B cell (primary cell): ENCODE results near the gene ARHGAP31. TPM values are rescaled to one million over a fixed set of nuclear protein-coding genes. Genes with fewer than 3 reads are reported as not detected.

Experiments
- ATAC-seq: fragments of 200-7000 bp; cut with Tn5 transposase; one replicate; pipeline ENCODE4 v1.10.0; 2021; ENCODE audit warnings: low read depth, mild to moderate bottlenecking, moderate number of reproducible peaks, moderate library complexity
- CTCF ChIA-PET: fragments of 350-600 bp; sonication (Branson Sonifier 250); formaldehyde crosslinking; loops from one replicate; lab custom pipeline; 2021; ENCODE audit warnings: antibody characterized with exemption, inconsistent platforms; lab: Charles Lee
- POLR2A ChIA-PET: fragments of 350-600 bp; sonication (Branson Sonifier 250); formaldehyde crosslinking; loops from one replicate; lab custom pipeline; 2021; ENCODE audit warnings: antibody characterized with exemption; lab: Charles Lee
- DNase-seq: peaks from one replicate; pipeline ENCODE4 v3.0.0; 2013
- H2AFZ ChIP-seq: 2 replicates; pipeline ENCODE4 v1.6.1; 2012; ENCODE audit warnings: mild to moderate bottlenecking, low read depth, low read length; ENCODE audit not compliant: insufficient read depth, poor library complexity, severe bottlenecking
- H3K27ac ChIP-seq, 2 donors: 1 replicate in 1 of 2; 2 replicates in 1 of 2; pipeline ENCODE4 v1.5.1; 2012 to 2013; ENCODE audit warnings: low read length in 2 of 2, mild to moderate bottlenecking in 2 of 2, moderate library complexity in 1 of 2
- H3K27me3 ChIP-seq, 4 experiments: fragments of 200-600 bp in 1 of 4; sonication (generic) in 1 of 4; replicated peaks in 1 of 4; 1 replicate in 2 of 4; 2 replicates in 2 of 4; pipeline versions ENCODE4 v1.6.1 to v1.7.0; 2013 to 2016; ENCODE audit warnings: low read length in 3 of 4, mild to moderate bottlenecking in 2 of 4, mixed read lengths in 1 of 4, moderate library complexity in 1 of 4; ENCODE audit not compliant: insufficient read depth in 4 of 4, control insufficient read depth in 3 of 4; ENCODE audit errors: control extremely low read depth in 1 of 4
- H3K36me3 ChIP-seq, 2 experiments: replicated peaks in 1 of 2; 1 replicate in 1 of 2; 2 replicates in 1 of 2; pipeline versions ENCODE4 v1.6.1 to v1.7.1; 2013; ENCODE audit warnings: low read length in 1 of 2; ENCODE audit not compliant: insufficient read depth in 2 of 2, control insufficient read depth in 1 of 2; ENCODE audit errors: control extremely low read depth in 1 of 2, extremely low read depth in 1 of 2
- H3K4me1 ChIP-seq, 2 donors: fragments of 200-600 bp in 1 of 2; sonication (generic) in 1 of 2; 1 replicate in 1 of 2; 2 replicates in 1 of 2; pipeline versions ENCODE4 v1.5.1 to v1.6.1; 2013 to 2017; ENCODE audit warnings: low read length in 2 of 2; ENCODE audit not compliant: control insufficient read depth in 2 of 2, insufficient read depth in 2 of 2
- H3K4me2 ChIP-seq: replicated peaks from 2 replicates; pipeline ENCODE3; 2012; ENCODE audit warnings: mild to moderate bottlenecking, low read depth, low read length; ENCODE audit not compliant: poor library complexity, severe bottlenecking
- H3K4me3 ChIP-seq, 5 experiments: fragments of 200-600 bp in 1 of 5; sonication (generic) in 1 of 5; 1 replicate in 3 of 5; 2 replicates in 2 of 5; pipeline versions ENCODE4 v1.5.1 to v1.7.0; 2011 to 2016; ENCODE audit warnings: low read length in 4 of 5, mild to moderate bottlenecking in 4 of 5, low read depth in 2 of 5, control low read depth in 1 of 5, moderate library complexity in 1 of 5; ENCODE audit not compliant: insufficient read depth in 1 of 5; ENCODE audit errors: control extremely low read depth in 1 of 5, extremely low read depth in 1 of 5
- H3K79me2 ChIP-seq: fragments of 200-600 bp; sonication (generic); one replicate; pipeline ENCODE4 v1.6.0; 2016; ENCODE audit warnings: low read length; ENCODE audit not compliant: control insufficient read depth, insufficient read depth
- H3K9ac ChIP-seq: fragments of 200-600 bp; sonication (generic); 2 replicates; pipeline ENCODE4 v1.6.1; 2017; ENCODE audit warnings: mild to moderate bottlenecking, low read length, moderate library complexity
- H3K9me3 ChIP-seq, 3 donors: one replicate each; pipeline versions ENCODE4 v1.6.1 to v1.7.1; 2013; ENCODE audit warnings: low read length in 2 of 3; ENCODE audit not compliant: control insufficient read depth in 2 of 3, insufficient read depth in 1 of 3; ENCODE audit errors: control extremely low read depth in 1 of 3
- H4K20me1 ChIP-seq: 2 replicates; pipeline ENCODE4 v1.6.0; 2012; ENCODE audit warnings: mild to moderate bottlenecking, low read length; ENCODE audit not compliant: insufficient read depth, control insufficient read depth, poor library complexity, severe bottlenecking
- H3K27ac Mint-ChIP-seq: one replicate; pipeline ENCODE4 v1.8.0; 2021; ENCODE audit warnings: mixed read lengths
- H3K27me3 Mint-ChIP-seq: one replicate; pipeline ENCODE4 v1.8.0; 2021; ENCODE audit warnings: mixed read lengths
- H3K4me1 Mint-ChIP-seq: one replicate; pipeline ENCODE4 v1.8.0; 2021; ENCODE audit warnings: mixed read lengths
- H3K4me3 Mint-ChIP-seq: one replicate; pipeline ENCODE4 v1.8.0; 2021; ENCODE audit warnings: mixed read lengths
- H3K9me3 Mint-ChIP-seq: one replicate; pipeline ENCODE4 v1.8.0; 2022; ENCODE audit warnings: mixed read lengths; ENCODE audit not compliant: insufficient read depth
- EZH2 ChIP-seq: IDR thresholded peaks from 2 replicates; pipeline ENCODE4 v1.6.1; 2012; ENCODE audit warnings: borderline replicate concordance, low read depth, mild to moderate bottlenecking, moderate library complexity, low read length; ENCODE audit not compliant: insufficient read depth, poor library complexity, severe bottlenecking
- WGBS: methylation state at CpG from one replicate; pipeline ENCODE4 v1.1.5; 2013; ENCODE audit warnings: missing lambda C conversion rate; ENCODE audit not compliant: insufficient coverage; 5-methylcytosine and 5-hydroxymethylcytosine counted together
- intact Hi-C: fragments of 100-400 bp; cut with micrococcal nuclease; formaldehyde crosslinking; loops from one replicate; pipeline ENCODE4 v1.10.0; 2022
- polyA plus RNA-seq: library from polyadenylated mRNA; depleted of rRNA; stranded (reverse); fragments of >200 nt; gene quantifications from 2 replicates; pipeline ENCODE4 v1.2.3, GENCODE V29; 2012
- total RNA-seq, 2 donors: library from RNA; stranded (reverse); fragments of 120-200 nt in 1 of 2; gene quantifications; 1 replicate in 1 of 2; 2 replicates in 1 of 2; pipeline versions ENCODE4 v1.2.3 to v1.2.4, GENCODE V29; 2013 to 2022
- TF ChIP-seq, protein P1 (sequence below): fragments of 200-600 bp; IDR thresholded peaks from one replicate; pipeline ENCODE4 v1.8.0; 2022; ENCODE audit warnings: antibody characterized with exemption, mild to moderate bottlenecking

Gene ARHGAP31
- total and polyA plus RNA-seq, 2 donors (not counting 1 experiment from before 2014, with no cell fraction given) = 3.5 to 7.8 TPM

DNA sequence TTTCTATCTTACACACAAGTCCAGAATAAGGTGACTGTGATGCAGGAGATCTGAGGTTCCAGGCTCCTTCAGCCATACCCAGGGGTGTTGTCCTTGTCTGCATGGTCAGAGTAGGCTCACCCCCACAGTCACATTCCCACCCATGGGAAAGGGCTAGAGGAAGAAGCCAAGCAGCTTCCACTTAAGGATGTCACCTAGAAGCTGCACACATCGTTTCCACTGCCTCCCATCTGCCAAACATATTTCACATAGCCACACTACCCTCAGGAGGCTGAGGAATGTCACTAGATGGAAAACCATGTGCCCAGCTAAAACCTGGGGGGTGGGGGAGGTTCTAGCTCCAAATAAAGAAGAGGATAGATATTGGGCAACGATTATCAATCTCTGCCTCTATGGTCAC is 111.1 kb downstream of the ARHGAP31 start:
- H4K20me1 ChIP-seq = no peaks in the 10 kb centered on the region
- no peaks in the 10 kb centered on the region for H3K9me3 ChIP-seq
- intact Hi-C loops = no loop called here
- no peak for ATAC-seq
- no peak overlapping the region for H2AFZ ChIP-seq
- H3K79me2 ChIP-seq = no peaks in the 10 kb centered on the region
- no peaks in the 10 kb centered on the region for H3K27me3 Mint-ChIP-seq
- H3K9ac ChIP-seq = no peak overlapping the region
- no peaks in the 10 kb centered on the region for H3K9me3 Mint-ChIP-seq
- no peak overlapping the region for H3K4me3 ChIP-seq
- H3K36me3 ChIP-seq = no peaks in the 10 kb centered on the region
- CTCF ChIA-PET = no interaction called here
- H3K4me2 ChIP-seq = no peak overlapping the region
- H3K4me1 Mint-ChIP-seq = peaks cover 16% of the 10 kb centered on the region
- TF ChIP-seq EZH2 = no peak
- TF ChIP-seq, protein P1, sequence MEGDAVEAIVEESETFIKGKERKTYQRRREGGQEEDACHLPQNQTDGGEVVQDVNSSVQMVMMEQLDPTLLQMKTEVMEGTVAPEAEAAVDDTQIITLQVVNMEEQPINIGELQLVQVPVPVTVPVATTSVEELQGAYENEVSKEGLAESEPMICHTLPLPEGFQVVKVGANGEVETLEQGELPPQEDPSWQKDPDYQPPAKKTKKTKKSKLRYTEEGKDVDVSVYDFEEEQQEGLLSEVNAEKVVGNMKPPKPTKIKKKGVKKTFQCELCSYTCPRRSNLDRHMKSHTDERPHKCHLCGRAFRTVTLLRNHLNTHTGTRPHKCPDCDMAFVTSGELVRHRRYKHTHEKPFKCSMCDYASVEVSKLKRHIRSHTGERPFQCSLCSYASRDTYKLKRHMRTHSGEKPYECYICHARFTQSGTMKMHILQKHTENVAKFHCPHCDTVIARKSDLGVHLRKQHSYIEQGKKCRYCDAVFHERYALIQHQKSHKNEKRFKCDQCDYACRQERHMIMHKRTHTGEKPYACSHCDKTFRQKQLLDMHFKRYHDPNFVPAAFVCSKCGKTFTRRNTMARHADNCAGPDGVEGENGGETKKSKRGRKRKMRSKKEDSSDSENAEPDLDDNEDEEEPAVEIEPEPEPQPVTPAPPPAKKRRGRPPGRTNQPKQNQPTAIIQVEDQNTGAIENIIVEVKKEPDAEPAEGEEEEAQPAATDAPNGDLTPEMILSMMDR = no peak
- DNase-seq = no peak
- no peak overlapping the region for H3K27ac ChIP-seq
- no peaks in the 10 kb centered on the region for H3K27me3 ChIP-seq
- 100% methylated on average over 1 of the region's 2 CpGs for WGBS
- peaks cover 0 to 19% of the 10 kb centered on the region in 2 donors for H3K4me1 ChIP-seq
- POLR2A ChIA-PET = no interaction called here
- no peak overlapping the region for H3K4me3 Mint-ChIP-seq
- H3K27ac Mint-ChIP-seq = no peak overlapping the region

DNA sequence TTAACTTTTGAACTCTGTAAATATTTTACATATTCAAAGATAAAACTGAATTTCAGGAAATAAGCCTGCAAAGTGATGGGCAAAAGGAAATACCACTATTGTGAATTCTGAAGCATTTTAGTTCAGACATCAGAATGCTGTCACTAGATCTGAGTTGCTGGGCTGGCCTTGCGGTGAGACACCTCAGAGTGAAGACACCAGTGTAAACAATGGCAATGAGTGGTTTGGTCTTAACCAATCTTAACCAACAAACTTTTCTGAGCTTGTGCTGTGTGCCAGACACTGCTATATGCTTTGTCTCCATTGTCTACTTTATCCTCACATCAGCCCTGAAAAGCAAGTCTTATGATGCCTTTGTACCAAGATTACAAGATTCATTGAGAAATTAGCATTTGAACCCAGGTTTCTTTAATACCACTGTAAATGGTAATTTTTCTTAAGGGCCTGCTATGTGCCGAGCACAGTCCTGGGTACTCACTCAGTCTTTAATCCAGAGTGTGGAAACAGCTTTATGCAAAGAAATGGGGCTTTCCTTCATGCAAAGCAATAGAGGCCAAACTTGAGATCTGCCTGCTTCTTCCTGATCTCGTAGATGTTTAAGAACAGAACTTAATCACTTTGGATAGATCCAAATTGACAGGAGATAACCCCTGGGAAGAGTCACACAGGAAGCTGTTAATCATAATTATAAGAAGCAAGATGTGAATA is 114.2 kb downstream of the ARHGAP31 start:
- no peak overlapping the region for H3K4me3 Mint-ChIP-seq
- H3K36me3 ChIP-seq = peaks cover 0 to 9% of the 10 kb centered on the region in 2 experiments
- CTCF ChIA-PET = interaction anchor here (1.1 kb wide), 1 partner anchor 273 kb away, joined by 3 read pairs; no protein-coding TSS in a partner anchor
- DNase-seq (peak; percentile 18), ATAC-seq (no peak)
- H3K4me1 ChIP-seq = peaks cover 0 to 7% of the 10 kb centered on the region in 2 donors
- H3K9me3 ChIP-seq = no peaks in the 10 kb centered on the region
- no peaks in the 10 kb centered on the region for H3K79me2 ChIP-seq
- H3K4me1 Mint-ChIP-seq = peaks cover 7% of the 10 kb centered on the region
- H3K27ac Mint-ChIP-seq = peak overlapping the region; percentile 21
- no peak overlapping the region for H3K4me2 ChIP-seq
- POLR2A ChIA-PET = no interaction called here
- H2AFZ ChIP-seq = no peak overlapping the region
- H3K27ac ChIP-seq = no peak overlapping the region
- TF ChIP-seq, protein P1 = no peak
- TF ChIP-seq EZH2 = no peak
- intact Hi-C loops = no loop called here
- no peaks in the 10 kb centered on the region for H3K27me3 Mint-ChIP-seq
- no peak overlapping the region for H3K4me3 ChIP-seq
- no peaks in the 10 kb centered on the region for H3K9me3 Mint-ChIP-seq
- H3K9ac ChIP-seq = no peak overlapping the region
- no peaks in the 10 kb centered on the region for H3K27me3 ChIP-seq
- 84% methylated on average over 2 of the region's 3 CpGs for WGBS
- H4K20me1 ChIP-seq = no peaks in the 10 kb centered on the region
